PFSK-1 (cell line): ENCODE results near the gene IGFN1.

Source experiments
- POLR2AphosphoS5 ChIP-seq: IDR thresholded peaks from 2 replicates; pipeline ENCODE4 v1.6.1; 2012; ENCODE audit warnings: low read depth, mild to moderate bottlenecking, control low read depth, low read length, moderate library complexity
- TAF1 ChIP-seq: IDR thresholded peaks from 2 replicates; pipeline ENCODE4 v1.6.1; 2012; ENCODE audit warnings: low read length, control low read depth, borderline replicate concordance; ENCODE audit not compliant: insufficient read depth
- TF ChIP-seq, protein P1 (sequence below), 2 experiments: IDR thresholded peaks; 2 replicates each; pipeline versions ENCODE4 v1.6.1 to v1.8.0; 2011 to 2012; ENCODE audit warnings: low read depth in 2 of 2, low read length in 2 of 2, control low read depth in 1 of 2, inconsistent platforms in 1 of 2, mild to moderate bottlenecking in 1 of 2, moderate library complexity in 1 of 2; ENCODE audit not compliant: insufficient read depth in 1 of 2

DNA sequence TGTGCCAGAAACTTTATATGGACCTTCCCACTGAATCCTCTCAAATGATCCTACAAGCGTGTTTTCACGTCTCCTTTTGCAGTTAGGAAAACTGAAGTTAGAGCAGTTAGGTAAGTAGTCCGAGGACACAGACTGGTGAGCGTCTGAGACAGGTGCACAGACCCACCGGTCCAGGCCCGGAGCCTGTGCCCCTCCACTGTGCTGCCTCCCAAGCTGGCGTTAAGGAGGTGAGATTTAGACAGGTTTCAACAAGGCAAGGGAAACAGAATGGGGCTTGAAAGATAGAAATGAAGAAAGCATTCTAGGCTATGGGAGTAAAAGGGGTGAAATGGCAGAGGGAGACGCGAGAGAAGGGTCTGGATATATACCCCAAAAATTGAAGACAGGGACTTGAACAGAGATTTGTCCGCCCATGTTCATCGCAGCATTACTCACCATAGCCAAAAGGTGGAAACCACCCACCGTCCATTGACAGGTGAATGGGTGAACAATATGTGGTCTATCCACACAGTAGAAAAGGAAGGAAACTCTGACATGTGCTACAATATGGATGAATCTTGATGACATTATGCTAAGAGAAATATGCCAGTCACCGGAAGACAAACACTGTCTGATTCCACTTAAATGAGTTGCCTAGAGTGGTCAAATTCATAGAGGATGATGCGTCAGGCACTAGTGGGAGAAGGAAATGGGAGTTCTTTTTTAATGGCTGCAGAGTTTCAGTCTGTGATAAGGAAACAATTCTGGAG, 77.0 kb downstream of the IGFN1 start:
- TF ChIP-seq POLR2AphosphoS5 (no peak), TAF1 (no peak)
- TF ChIP-seq, protein P1, sequence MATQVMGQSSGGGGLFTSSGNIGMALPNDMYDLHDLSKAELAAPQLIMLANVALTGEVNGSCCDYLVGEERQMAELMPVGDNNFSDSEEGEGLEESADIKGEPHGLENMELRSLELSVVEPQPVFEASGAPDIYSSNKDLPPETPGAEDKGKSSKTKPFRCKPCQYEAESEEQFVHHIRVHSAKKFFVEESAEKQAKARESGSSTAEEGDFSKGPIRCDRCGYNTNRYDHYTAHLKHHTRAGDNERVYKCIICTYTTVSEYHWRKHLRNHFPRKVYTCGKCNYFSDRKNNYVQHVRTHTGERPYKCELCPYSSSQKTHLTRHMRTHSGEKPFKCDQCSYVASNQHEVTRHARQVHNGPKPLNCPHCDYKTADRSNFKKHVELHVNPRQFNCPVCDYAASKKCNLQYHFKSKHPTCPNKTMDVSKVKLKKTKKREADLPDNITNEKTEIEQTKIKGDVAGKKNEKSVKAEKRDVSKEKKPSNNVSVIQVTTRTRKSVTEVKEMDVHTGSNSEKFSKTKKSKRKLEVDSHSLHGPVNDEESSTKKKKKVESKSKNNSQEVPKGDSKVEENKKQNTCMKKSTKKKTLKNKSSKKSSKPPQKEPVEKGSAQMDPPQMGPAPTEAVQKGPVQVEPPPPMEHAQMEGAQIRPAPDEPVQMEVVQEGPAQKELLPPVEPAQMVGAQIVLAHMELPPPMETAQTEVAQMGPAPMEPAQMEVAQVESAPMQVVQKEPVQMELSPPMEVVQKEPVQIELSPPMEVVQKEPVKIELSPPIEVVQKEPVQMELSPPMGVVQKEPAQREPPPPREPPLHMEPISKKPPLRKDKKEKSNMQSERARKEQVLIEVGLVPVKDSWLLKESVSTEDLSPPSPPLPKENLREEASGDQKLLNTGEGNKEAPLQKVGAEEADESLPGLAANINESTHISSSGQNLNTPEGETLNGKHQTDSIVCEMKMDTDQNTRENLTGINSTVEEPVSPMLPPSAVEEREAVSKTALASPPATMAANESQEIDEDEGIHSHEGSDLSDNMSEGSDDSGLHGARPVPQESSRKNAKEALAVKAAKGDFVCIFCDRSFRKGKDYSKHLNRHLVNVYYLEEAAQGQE (IDR thresholded peaks at IDR 0.05; ENCODE audit: insufficient read depth in 1 of 2, low read depth in 2 of 2, low read length in 2 of 2) = no peak
